Amygdala (tissue), 56 donors: ENCODE results near the gene MYH8.

Source experiments
- DNase-seq, 56 donors: peaks; one replicate each; lab custom pipeline; 2025; lab: John Stamatoyannopoulos, UW

The MYH8 gene

DNA sequence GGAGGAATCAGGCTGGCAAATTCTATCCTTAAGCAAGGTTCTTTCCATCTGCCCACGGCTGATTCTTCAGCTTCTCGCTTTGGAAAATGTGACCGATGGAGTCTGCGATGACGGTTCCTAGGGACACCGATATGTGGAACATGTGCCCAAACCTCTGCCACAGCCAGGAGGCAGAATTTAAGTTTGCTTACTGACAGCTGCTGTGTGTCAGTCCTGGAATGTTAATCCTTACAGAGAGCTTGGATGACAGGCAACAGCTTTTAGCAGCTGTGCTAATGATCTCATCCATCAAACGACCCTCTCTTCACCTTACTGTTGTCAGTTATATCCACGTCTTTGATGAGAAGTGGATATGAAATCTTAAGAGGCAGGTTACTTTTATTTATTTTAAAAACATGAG, 37.6 kb downstream of the MYH8 start:
- DNase-seq = no peak

- no peak for DNase-seq
Measured at GRCh38 chr17:10380631-10381408, 40.9 kb downstream of the MYH8 start.

DNA sequence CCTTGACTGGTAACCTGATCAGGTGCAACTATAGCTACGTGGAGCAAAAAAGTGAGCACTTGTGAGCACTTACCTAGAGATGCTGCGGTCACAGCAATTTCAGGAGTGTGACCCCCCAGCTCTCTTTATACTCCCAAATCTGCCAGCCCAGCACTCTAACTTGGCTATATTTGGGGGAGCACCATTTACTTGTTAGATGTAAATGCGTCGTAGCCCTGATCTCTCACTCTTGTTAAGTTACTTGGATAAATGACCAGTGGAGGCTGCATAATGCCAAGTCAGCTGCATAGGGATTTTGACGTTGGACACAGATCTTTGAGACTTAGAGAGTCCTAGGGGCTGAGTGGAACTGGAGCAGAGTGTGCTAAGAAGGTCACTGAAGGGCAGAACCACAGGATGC, 48.8 kb downstream of the MYH8 start, which contains the start of gene MYH13:
Gene MYH13, minus strand, starts transcription at position 101 of the 400 bp plus-strand sequence. CDS start 8,476 bp downstream, outside the sequence.
- no peak for DNase-seq

DNA sequence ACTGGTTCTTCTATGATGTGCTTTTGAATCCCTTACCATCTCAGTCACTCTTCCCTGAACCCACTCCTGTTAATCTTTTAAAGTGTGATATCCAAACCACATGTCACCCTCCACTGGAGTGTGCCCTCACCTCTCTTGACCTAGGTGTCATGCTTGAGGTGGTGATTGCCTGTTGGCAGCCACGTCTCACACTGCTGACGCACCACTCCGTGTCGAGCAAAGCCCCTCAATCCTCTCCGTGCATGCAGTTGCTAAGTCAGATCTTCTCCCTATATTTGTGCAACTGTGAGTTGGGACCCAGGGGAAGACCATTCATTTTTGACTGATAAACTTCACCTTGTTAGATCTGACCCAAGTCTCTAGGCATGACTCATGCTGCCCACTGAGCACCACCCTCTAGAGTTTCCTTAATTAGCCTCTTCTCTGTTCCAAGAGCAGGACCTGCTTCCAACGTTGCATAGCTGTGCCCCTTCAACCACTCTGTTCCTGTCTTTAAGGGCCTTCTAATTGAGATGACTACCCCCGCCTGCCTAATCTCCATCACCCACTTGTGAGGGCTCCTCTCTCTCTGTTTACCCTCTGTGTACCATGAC, 51.6 kb downstream of the MYH8 start:
- no peak for DNase-seq

DNA sequence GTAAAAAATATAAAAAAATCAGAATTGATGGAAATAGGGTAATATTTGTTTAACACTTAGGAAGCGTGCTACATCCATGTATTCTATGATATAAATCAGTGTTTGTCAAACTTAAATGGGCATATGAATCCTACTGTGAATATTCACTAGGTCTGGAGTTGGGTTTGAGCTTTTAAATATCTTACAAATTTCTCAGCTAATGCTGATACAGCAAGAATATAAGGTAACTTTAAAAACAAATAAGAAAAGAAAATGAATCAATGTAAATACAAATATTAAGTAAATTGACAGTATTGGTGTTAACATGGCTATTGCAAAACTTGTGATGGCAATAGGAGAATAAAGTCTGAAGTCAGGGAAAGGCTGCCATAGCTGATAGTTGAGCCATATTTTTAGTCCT, 52.5 kb downstream of the MYH8 start:
- DNase-seq = no peak

- DNase-seq = no peak
Measured at GRCh38 chr17:10368561-10368960, 53.2 kb downstream of the MYH8 start.

- no peak for DNase-seq
Measured at GRCh38 chr17:10360578-10360977, 61.2 kb downstream of the MYH8 start.

- peak in 1 of 56 donors; percentile 2 for DNase-seq
Measured at GRCh38 chr17:10357768-10358167, 64.0 kb downstream of the MYH8 start.

GRCh38 chr17:10354651-10355050, 67.1 kb downstream of the MYH8 start:
- no peak for DNase-seq

GRCh38 chr17:10352893-10353292, 68.9 kb downstream of the MYH8 start:
- DNase-seq = no peak

DNA sequence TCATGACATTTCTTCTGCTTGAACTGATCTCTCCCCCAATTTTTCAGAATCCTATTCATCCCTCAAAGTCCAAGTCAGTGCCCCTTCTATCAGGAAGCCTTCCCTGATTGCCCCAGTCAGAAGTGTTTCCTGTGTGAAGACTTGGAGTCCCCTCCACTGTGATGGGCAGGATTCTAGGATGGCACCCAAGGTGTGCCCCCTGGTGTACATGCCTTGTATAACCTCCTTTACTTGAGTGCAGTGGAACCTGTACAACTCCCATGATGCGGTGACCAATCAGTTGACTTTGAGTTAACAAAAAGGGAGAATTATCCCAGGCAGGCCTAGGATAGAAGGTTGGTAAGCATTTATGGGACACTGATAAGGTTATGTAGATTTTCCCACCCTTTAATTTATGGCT, 72.3 kb downstream of the MYH8 start:
- DNase-seq = no peak

- no peak for DNase-seq
Measured at GRCh38 chr17:10344816-10345215, 76.9 kb downstream of the MYH8 start.
